Colon (tissue), 2 donors: Measurements from ENCODE around the gene ZNF282.

Experiments
- FAIRE-seq: peaks from 2 replicates; lab custom pipeline; 2012; peaks lifted over from hg19 to GRCh38; lab: Jason Lieb, UNC
- donor health status: control.
- donor health status: control.

ZNF282 gene

DNA sequence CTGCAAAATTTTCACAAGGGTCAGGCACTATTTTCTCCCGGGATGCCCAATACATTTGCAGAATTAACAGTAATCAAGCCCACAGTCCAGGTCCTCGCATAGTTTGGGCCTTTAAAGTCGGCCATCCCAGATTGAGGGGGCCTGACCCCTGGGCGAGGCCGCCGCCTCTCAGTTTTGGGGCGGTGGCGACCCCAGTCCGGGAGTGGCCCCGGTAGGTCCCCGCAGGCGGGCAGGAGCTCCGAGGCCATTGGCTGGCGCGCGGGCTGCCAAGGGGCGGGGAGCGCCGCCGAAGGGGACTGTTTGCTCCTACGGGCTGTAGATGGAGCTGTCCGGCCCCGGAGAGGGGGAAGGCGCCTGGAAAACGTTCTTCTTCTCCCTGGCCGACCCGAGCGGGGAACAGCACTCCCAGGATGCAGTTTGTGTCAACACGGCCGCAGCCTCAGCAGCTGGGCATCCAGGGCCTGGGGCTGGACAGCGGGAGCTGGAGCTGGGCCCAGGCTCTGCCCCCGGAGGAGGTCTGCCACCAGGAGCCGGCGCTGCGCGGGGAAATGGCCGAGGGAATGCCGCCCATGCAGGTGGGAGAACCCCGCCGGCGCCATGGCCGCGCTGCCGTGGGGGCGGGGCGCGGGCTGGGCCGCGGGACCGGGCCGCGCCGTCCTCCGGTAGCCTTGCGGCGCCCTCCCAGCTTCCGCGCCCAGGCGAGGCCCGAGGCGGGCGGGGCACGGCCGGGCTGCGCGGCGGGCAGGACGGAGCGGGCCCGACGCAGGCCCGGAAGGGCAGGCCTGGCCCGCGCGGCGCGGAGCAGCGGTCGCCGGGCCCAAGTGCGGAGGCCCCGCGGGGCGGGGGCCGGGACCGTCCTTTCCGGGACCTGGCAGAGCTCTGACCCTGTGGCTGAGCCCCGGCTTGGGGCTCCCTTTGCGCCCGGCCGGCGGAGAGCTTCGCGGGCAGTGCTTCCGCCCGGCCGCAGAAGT is at the start of gene ZNF282:
TSS of gene ZNF282 (plus strand) at position 367 of the 971 bp plus-strand sequence. CDS start at position 411, 44 bp downstream.
- FAIRE-seq, result no peak

DNA sequence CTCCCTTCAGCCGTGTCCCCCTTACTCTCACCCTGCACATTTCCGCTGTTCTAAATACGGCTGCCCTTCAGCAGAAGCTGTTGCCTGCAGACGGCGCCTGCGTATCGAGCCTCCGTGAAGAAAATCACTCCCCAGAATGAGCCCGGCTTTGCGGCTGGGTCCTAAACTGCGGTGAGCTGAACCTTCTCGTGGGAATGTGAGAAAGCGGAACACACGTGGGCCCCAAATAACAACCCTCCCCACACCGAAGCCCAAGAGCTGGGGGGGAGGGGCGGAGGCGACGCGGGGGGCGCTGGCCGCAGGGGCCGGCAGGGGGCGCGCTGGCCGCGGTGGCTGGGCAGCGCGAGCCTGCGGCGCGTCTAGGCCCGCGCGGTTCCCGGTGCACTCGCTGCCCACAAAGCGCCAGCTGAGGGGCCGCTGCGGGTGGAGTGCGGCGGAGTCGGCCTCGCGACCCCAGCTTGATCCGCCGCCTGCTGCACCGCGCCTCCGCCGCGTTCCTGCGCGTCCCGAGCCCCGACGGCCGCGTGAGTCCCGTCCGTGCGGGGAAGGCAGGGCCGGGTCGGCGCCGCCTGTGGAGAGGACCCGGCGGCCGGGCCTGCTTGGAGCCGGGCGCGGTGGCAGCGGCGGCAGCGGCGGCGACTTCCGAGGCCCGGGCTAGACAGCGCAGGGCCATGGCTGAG is 48.1 kb upstream of the ZNF282 start, which contains the start of gene ZNF398:
TSS of gene ZNF398 (plus strand) at position 382 of the 680 bp plus-strand sequence. CDS start at position 672, 290 bp downstream.
- no peak for FAIRE-seq

DNA sequence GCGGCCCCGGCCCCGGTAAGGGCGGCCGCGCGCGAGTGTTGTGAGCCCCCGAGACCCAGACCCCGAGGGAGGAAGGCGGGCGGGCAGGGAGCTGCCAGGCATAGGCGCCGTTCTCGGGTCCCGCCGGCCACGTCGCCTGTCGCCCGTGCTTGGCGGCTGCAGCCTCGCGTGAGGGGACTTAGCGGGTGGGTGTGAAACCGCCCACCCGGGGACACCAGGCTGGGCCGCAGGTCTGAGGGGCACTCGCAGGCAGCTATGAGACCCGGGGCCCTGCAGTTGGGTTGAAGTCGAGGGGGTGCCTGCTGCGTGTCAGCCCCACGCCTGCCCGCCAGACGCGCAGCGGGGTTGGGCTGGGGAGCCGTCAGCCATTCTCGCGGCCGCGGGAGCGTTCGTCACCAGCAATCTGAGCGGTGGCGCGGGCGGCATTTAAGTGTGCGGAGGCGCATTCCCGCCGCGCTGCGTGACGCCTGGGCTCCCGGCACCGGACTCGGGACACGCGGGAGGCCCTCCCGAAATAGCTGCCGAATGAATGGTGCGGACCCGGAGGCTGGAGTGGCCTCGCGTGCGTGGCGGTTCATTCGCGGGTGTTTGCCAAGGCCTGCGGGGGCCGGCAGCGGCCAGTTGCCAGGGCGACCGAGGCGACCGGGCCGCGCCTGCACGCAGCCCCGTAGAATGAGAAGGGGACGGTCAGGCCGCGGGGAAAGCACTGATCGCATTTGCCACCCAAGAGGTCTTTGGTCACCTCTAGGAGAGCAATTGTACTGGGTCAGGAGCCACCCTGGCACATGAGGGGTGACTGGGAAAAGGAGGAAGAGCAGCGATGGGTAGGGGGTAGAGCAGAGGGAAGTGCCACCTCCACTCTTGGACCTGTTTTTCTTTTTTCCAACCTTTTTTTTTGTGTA is 47.3 kb upstream of the ZNF282 start:
- FAIRE-seq, result no peak

DNA sequence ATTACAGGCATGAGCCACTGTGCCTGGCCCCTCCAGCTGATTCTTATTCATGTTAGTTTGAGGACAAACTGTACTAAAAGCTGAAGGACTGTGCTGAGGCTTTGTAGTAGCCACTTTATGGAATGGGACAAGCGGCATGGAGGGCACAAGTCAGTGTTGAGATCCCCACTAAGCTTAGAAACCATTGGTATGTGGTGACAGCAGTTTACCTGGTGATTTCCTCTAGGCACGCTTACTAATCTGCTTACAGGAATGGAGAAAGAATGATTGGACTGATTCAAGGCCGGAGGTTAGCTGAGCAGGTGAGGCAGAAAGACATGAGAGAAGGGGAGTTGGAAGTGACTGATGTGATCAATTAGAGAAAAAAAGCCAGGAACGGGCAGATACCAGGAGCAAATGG is 44.4 kb upstream of the ZNF282 start:
- no peak for FAIRE-seq

DNA sequence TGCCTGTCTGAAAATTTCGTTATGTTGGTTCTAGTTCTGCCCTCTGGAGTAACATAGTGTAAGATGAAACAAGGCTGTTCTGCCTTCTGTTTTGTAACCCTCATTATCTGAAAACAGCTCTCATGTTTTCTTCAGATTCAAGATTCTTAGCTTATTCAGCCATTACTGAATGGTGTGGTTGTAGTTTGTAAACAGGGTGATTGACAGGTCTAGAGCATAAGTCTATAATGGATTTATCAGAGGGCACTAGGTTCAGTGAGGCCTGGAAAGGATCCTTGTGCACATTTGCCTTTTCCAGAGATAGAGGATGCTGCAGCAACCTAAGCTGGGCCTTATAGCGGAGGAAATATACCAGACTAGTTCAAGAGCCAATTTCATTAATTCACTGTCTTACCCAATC is 42.0 kb upstream of the ZNF282 start:
- no peak for FAIRE-seq

DNA sequence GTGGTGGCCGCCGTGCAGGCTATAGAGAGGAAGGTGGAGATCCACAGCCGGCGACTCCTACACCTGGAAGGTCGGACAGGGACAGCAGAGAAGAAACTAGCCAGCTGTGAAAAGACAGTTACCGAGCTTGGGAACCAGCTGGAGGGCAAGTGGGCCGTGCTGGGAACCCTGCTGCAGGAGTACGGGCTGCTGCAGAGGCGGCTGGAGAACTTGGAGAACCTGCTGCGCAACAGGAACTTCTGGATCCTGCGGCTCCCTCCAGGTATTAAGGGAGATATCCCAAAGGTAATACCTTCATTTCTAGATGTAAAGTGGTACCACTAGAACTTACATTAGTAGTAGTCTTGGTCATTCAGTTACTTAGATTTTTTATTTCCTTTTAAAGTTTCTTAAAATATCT is 41.3 kb upstream of the ZNF282 start:
- FAIRE-seq, result no peak

DNA sequence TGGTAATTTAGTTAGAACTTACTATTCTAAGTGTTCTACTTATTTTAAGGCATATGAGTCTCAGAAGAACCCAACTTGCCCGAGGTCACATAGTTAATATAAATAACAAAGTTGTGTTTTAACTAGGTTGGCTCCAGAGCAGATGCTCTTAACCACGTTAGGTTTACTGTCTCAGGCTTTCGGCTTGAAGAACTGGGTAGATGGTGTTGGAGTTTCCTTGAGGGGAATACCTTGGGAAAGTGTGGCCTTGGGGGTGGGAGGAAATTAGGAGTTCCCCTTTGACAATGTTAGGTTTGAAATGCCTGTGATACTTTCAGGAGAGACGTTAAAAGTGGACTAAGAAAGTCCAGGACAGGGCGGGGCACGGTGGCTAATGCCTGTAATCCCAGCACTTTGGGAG is 38.4 kb upstream of the ZNF282 start:
- FAIRE-seq, result no peak

DNA sequence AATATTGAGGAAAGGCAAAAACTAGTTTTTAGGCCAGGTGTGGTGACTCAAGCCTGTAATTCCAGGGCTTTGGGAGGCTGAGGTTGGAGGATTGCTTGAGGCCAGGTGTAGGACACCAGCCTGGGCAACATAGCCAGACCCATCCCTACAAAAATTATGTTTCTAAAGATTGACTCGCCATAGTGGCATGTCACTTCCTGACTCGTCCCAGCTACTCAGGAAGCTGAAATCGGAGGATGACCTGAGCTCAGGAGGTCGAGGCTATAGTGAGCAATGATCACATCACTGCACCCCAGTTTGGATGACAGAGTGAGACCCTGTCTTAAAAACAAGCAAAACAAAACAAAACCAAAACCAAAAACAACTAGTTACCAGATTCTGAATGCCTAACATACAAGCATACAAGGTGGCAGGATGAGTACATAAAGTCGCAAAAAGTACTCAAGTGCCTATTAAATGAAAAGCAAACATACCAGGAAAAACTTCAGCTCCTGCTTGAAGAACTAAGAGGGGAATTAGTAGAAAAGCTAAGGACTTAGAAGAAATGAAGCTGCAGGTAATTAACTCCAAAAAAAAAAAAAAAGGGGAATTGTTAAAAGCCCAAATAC is 34.0 kb upstream of the ZNF282 start:
- FAIRE-seq, result no peak

DNA sequence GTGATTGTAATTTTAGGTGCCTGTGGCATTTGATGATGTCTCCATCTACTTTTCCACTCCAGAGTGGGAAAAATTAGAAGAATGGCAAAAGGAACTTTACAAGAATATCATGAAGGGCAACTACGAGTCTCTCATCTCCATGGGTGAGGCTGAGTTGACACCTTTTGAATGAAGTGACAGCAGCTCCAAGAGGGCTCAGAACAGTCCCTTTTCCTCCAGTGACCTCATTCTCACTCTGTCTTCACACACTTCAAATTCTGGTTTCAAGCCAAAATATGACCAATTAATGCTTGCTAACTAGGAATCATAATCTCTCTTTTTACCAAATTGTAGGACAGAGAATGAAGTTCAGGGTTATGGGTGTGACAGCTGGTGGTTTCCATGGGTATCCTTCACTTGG is 29.2 kb upstream of the ZNF282 start:
- FAIRE-seq, result no peak

DNA sequence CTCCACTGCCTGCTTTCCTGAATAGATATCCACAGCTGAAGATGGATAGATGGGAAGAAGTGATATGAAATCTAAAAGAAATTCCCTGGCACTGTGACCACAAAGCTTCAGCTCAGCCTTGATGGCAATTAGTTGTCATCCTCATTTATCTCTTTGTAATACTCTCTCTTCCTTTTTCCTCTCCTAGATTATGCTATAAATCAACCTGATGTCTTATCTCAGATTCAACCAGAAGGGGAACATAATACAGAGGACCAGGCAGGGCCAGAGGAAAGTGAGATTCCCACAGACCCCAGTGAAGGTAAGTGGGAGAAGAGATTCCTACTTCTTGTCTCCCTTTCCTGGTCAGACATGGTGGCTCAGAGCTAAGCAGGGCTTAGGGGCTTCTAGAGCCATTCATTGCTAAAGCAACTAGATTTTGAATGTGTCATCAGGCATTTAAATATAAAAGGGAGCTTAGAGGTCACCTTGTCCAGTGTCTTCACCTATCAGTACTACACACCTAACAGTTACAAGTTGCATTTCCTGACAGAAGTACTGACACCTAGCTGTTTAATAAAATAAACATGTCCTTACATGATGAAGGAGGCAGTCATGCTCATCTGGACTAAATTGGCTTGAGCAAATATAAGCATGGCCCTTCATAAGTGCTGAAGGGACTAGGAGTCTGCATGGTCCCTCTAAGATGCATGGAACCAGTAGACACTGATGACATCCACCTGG is 28.6 kb upstream of the ZNF282 start:
- no peak for FAIRE-seq

DNA sequence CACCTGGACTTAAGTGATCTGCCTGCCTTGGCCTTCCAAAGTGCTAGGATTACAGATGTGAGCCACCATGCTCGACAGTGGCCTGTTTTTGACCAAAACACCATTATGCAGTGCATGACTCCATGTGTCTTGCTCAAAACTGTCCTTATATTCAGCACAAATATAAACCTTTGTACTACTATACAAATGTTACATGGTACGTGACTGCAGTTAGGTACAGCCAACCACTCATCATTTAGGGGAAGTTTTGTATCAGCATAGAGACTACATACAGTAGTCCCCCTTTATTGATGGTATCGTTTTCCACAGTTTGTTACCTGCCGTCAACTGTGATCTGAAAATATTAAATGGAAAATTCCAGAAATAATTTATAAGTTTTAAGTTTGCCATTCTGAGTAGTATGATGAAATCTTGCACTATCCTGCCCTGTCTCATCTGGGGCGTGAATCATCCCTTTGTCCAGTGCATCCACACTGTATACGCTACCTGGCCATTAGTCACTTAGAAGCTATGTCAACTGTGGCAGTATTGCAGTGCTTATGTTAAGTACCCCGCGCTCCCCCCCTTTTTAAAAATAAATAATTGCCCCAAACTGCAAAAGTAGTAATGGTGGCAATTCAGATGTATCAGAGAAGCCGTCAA is 23.3 kb upstream of the ZNF282 start:
- FAIRE-seq, result no peak

DNA sequence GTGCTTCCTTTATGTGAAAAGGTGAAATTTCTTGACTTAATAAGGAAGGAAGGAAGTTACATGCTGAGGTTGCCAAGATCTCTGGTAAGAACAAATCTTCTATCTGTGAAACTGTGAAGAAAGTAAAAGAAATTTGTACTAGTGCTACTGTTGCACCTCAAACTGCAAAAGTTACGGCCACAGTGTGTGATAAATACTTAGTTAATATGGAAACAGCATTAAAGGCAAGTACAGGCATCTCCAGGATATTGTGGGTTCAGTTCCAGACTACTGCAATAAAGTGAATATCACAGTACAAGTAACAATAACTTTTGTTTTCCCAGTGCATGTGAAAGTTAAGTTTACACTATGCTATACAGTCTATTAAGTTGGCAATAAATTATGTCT is 22.8 kb upstream of the ZNF282 start:
- FAIRE-seq, result no peak

DNA sequence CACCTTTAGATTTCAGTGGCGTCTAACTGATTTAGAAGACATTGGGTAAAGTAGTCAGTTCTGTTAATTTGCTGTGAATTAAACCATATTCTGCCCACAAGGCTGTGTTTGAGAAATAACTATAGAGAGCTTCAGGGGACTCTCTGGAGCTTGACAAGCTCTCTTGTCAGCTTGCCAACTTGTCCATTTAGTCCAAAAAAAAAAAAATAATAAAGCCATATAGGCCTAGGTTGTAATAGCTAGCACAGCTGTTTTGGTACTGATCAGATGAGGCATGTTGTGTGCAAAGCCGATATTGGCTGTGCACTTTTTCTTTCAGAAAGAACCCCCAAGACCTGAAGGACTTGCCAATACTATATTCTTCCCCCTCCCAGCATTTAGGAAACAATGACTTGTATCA is 20.2 kb upstream of the ZNF282 start:
- FAIRE-seq, result no peak

DNA sequence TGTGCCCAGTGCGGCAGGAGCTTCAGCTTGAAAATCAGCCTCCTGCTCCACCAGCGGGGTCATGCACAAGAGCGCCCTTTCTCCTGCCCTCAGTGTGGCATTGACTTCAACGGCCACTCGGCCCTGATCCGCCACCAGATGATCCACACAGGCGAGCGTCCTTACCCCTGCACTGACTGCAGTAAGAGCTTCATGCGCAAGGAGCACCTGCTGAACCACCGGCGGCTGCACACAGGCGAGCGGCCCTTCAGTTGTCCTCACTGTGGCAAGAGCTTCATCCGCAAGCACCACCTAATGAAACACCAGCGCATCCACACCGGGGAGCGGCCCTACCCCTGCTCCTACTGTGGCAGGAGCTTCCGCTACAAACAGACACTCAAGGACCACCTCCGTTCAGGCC is 16.1 kb upstream of the ZNF282 start:
- no peak for FAIRE-seq

DNA sequence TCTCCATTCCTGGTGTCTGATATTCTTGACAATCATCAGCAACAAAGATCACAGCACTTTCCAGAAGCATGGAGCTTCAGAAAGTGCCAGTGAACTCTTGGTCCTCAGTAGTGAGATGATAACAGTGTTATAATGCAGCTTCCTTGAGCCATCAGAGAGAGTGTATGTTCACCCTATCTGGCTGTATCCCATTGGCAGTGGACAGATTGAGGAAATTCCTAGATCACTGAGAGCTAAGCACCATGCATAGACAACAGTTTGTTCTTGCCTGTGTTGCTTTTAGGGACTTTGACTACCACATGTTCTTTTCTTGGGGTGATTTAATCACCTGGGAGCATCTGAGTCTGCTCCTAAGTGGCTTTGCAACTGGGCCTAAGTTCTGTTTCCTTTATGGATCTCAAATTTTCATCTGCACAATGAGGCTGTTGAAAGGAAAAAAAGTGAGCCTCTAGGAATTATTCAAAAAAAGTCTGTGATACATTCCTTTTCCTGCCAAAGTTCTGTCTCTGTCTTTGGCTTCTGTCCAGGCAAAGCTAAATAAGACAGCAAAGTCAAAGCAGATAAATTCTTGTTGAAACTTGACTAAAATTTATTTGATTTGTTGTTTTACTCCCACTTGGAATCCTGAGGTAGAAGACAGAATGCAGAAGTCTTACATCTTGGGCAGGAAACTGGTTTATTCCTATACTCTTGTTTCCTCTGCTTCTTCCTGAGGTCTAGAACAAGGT is 14.5 kb upstream of the ZNF282 start:
- FAIRE-seq, result no peak

DNA sequence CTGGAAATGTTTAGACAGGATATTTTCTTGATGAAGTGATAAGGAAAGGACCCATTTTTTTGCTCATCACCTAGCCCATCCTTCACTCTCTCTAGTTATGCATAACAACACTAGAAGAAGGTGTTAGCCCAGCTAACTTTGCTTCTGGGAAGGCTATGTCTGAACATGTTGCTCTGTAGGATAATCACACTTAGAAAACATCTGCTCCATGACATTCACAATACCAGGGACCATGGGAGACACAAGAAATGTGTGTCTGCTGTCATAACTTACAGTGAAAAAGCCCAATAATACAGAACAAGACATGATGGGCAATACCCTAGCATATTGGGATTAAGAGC is 13.9 kb upstream of the ZNF282 start:
- FAIRE-seq, result no peak

DNA sequence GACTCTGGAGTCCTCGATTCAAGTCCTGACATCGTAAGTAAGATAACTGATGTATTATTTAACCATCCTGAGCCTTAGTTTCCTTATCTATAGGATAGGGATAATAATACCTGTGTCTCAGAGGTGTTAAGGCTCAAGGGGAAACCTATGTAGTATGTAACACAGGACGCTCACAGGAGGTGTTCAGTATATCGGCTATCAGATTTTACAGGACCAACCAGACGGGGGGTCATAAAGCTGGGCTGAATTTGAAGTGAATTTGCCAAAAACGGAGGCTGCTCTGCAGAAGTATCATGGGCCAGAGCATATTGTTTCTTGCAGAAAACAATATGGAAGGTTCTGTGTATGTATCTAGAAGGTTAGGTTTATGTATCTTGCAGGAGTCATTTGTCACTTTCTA is 11.1 kb upstream of the ZNF282 start:
- no peak for FAIRE-seq

DNA sequence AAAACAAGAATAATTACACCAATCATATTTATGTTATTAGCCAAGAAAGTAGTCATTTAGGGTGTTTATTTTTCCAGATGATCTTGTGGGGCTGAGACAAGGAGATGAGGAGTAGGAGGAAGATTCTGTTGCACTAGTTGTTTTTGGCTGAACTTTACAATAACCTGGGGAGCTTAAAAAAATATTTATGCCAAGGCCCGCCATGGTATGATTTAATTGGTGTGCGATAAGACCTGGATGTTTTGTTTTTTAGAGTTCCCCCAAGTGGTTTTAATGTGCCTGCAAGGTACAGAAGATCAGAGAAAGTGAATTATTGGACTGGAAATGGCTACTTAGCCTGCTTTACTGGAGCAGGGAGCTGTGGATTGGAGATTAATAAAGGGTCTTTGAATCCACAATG is 7.1 kb upstream of the ZNF282 start:
- no peak for FAIRE-seq

DNA sequence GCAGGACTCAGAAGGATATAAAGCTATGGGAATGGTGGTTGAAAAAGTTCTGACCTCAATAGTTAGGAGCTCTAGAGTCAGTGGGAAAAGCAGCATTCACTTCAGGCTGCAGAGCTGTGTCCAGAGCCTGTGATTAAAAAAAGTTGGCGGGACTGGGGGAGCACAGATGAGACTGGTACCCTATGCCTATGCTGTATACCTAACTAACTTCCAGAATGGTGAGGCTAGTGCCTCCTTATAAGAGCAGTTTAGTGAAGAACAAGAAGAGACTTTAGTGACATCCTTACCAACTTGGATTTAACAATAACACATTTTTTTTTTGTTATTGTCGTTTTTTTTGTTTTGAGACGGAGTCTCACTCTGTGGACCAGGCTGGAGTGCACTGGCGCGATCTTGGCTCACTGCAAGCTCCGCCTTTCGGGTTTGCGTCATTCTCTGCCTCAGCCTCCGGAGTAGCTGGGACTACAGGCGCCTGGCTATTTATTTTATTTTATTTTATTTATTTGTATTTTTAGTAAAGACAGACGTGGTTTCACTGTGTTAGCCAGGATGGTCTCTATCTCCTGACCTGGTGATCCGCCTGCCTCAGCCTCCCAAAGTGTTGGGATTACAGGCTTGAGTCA is 6.6 kb upstream of the ZNF282 start:
- no peak for FAIRE-seq

DNA sequence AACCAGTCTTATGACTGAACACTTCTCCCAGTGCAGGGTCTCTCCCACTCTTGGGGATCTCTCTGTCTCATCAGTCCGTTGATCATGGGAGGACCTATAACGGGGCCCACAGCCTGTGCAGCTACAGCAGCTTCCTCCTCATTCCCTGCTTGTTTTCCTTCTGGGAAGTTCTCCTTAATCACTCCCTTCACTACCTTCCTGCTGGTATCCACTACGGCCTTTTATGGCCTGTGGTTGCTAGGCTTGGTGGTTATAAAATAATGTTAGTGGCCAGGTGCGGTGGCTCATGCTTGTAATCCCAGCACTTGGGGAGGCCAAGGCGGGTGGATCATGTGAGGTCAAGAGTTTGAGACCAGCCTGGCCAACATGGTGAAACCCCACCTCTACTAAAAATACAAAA is 3.5 kb upstream of the ZNF282 start:
- no peak for FAIRE-seq
